SW480 (cell line): ENCODE data around the gene ROPN1.
"Not testable (repeated sequence)": the region's sequence is repeated elsewhere in the genome, so short reads cannot be mapped to it uniquely, and the experiment has no call there.

Experiments used
- DNase-seq: peaks from one replicate; pipeline ENCODE4 v3.0.0-alpha.2; 2016; ENCODE audit warnings: low spot score

Gene ROPN1

DNA sequence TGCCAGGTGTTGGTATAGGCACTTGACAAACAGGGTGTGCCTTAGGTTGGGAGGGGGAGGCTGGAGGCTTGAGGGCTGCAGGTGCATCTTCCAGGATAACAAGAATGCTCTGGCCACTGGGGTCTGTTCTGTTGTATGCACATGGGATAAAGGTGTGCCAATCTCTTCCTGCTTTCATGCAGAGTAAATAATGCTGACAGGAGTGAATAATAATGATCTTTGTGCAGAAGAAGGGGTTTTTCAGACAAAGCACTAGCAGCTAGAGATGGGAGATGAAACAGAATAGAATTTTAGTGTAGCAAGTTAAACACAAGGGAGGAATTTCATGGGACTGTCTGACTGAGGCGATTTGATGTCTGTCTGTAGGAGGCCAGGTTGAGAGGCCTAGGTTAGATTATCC, 1.9 kb upstream of the ROPN1 start:
- DNase-seq, result no peak

DNA sequence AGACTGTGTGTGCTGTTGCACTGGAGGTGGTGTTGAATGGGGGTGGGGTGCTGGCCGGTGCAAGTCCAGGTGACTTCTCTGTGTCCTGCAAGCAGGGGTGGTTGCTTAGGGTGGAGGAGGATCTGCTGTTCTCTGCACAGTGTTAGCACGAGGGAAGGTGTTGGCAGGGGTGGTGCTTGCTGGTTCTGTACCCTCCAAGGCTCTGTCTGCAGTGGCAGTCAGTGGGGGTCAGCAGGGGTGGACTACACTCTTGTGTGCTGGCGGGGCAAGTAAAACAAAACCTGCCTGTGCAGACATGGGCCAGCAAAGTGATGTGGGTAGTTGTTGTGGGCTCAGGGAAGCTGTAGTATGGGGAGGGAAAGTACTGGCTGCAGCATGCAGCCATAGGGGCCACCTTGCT, 5.5 kb downstream of the ROPN1 start:
- DNase-seq, result no peak

DNA sequence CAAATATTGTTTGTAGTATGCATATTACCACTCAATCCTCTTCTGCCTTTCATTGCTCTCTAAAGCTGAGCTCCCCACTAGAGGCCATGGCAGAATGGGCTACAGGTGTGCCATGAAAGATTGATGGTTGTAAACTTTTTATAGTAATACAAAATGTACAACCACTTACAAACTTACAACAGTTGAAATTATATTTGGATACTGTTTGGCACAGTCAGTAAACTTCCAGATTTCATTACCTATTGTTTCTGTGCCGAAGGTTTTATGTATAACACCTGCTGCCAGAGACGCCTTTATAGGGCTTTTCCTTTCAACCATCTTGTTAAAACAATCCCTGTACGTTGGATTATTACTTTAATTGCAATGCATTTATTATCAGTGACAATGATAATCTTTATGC, 7.0 kb downstream of the ROPN1 start:
- no peak for DNase-seq

DNA sequence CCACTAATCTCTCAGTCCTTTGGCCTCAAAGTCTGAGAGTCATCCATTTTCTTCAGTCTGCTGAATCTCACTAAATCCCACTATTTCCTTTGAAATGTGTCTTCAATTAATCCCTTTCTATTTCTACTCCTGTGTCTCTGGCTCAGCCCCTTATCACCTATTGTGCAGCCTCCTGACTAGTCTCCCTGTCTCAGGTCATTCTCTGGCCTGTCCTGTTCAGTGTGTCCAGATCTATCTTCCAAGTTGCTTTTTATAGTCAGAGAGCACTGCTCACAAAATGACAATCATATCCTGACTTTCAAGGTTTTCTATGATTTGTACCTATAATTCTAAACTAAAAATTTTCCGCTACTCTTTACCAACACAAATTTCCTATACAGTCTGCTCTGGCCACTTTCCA, 7.6 kb downstream of the ROPN1 start:
- no peak for DNase-seq

DNA sequence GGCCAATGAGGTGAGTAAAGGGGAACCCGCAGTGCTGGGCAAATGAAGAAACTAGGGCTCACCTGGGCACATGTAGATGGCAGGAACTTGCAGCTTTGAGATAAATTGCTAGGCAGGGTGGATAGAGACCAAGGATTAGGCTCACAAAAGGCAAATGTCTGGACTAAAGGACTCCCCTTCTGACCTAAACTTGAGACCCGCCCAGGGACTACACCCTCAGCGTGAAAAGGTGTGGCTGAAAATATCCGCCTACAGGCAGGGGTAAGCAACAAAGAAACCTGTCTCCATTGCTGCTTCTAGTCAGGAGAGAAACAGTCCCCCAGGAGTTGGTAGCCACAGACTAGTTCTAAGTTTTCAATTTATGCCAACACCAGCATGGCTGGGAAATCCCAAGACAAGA, 10.6 kb downstream of the ROPN1 start:
- DNase-seq, result peak; percentile 10

DNA sequence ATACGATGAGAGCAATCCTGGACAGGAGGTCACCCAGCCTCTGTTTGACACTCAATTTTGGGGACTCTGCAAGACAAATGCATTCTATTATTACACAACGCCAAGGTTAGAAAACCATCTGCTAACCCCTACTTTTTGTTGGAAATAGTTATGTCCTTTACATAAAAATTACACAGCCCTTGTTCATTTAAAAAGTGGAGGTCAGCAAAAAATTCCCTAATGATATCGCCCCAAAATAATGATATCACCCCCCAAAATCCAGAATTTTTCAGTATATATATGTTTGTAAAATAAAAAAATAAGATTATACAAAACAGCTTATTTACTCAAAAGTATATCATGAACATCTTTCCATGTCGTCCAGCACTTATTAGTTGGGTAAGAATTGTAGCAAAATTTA, 11.4 kb downstream of the ROPN1 start:
- DNase-seq, result no peak

DNA sequence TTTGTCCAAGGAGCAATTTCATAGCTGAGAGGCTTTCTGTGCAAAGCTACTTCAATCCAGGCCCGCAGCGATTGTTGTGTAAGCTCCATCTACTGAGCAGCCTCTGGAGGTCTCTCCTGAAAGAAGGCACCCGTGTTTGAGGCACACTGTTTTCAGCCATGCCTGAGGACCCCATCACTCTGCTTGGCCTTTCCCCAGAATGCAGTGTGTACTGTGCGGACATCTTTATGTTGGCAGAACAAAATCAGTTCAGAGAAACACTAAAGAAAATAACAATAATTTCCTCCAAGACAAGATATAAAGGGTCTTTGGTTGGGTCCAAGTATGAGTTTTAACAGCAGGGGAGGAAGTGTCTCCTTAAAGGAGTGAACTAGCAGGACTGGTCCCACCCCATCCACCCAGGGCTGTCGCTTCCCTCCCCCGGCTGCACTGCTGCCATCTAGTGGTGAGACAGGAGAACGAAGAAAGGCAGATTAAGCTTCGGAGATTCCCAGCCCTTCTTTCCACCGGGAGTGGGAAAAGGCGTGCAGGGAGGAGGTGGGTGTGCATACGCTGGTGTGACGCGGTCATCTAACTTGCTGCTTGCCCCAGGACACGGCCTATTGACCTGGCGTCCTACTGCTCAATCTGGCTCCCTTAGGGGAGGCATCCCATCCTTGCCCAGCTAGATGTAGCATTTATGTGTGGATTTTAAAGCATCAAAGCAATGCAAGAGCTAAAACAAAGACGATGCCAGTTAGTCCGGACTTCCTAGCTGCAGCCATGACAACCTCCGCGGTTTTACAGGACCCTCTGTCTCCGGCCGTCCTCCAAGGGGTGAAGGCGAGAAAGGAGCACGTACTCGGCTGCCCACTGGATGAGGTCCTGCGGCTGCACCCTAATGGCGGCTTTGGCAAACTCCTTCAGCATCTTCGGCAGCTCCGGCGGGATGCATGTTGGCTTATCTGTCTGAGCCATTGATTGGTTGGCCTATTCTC, 12.1 kb downstream of the ROPN1 start:
- DNase-seq, result peak; percentile 26

DNA sequence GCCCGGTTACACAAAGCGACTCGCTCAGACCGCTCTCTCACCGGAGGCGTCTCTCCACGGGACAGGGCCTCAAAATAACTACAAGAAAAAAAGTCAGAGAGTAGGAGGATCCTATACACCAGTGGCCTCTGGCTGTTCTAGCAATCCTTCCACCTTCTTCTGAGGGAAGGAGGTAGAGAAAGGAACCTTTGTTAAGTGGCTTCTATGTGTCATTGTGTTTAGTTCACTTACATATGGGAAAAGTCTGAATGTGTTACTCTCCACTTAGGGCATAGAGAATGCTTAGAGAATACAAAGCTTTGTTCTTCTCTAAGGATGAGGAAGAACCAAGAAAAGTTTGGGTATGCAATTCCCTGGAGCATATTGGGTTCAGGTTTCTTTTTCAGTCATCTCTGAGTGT, 15.0 kb downstream of the ROPN1 start:
- DNase-seq, result not testable (repeated sequence)

DNA sequence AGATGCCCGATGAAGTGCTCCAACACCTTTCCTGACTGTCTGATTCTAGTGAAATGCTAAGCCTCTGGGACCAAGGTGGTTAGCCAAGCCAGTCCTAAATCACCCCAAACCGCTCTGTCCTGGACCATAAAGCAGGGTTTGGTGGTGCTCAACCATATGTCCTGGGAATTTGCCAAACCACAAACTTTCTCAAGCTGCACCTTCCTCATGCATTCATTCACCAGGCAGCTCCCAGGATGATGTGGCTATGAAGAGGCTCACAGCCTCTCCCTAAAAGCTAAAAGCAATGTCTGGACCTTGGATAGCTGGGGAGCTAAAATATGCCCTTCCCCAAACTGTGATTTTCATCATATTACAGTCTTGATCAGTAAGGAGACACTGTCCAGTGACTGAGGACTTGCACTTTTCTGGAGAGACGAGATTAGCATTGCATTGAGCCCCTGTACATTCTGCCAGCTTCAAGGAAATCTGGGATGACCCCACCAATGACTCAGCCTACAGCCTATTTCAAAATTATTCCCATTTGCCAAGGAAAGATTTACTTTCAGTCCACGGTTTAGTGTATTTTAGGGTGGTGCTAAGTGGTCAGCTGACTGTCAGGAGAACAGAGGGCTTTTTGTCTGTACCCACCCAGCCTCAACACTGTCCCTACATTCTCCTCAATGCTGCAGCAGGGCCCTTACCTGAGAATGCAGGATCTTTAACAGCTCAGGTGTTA, 15.6 kb downstream of the ROPN1 start:
- DNase-seq, result peak; percentile 8

DNA sequence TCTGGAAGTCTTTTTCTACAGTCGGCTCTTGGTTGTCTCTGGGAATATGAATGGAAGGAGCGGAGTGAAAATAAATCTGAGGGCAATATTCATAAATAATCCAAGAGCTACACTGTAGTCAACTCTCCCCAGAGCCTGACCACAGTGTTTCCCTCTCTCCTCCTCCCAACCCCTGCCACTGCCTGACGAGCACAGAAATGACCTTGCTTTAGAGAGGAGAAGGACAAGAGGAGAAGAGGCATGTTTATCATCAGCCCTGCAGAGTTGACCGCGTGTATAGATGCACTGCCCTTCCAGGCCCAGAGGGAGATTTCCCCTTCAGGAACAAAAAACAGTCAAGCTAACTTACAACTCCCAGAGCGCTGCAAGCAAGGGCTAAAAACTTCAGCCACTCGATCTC, 16.9 kb downstream of the ROPN1 start:
- not testable (repeated sequence) for DNase-seq

DNA sequence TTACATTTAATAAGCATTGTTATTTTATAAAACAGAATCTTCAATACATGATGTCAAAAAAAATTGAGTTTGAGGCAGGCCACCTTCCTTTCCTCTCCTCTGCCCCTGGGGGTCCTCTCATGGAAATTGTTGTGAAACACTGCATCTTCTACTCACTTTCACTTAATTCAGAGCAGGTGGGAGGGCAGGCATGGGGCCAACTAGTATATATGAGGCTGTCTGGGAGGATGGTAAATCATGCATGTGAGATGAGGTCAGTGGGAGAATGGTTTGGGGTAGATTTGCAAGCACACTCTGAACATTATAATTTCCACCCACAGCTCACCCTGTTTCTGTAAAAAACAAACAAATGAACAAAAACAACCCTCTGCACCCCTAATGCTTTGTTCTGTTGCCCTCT, 20.5 kb downstream of the ROPN1 start:
- DNase-seq, result no peak

DNA sequence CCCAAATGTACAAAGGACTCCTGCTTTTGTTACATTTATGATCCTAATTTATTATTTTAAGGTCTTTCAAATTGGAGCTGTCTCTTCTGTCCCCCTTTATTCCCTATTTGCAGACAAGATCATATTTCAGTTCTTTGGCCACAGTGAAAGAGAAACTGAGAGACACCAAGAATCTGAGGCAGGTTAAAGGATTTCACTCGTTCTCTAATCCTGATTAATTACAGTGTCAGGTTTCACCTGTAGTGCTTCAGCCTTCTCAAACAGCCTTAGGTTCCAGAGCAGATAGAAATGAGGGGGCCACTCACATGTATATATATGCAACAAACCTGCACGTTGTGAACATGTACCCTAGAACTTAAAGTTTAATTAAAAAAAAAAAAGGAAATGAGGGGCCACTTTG, 24.7 kb downstream of the ROPN1 start:
- DNase-seq, result not testable (repeated sequence)

DNA sequence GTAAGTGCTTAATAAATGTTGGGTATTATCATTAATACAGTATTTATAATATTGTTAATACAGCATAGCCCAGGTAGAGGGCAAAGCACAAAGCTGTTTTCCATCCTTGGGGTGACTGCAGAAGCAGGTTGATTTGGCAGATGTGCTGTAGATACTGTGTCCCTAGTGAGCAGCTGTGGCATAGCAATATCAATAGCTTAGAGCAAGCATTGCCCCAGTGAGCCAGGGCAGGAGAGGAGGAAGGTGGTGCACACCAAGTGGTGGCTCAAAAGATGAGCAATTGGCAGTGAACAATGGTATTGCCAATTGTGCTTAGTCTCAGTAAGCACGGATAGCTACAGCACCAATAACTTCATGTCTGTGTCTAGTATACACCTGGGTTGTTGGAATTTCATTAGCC, 25.1 kb downstream of the ROPN1 start:
- not testable (repeated sequence) for DNase-seq

DNA sequence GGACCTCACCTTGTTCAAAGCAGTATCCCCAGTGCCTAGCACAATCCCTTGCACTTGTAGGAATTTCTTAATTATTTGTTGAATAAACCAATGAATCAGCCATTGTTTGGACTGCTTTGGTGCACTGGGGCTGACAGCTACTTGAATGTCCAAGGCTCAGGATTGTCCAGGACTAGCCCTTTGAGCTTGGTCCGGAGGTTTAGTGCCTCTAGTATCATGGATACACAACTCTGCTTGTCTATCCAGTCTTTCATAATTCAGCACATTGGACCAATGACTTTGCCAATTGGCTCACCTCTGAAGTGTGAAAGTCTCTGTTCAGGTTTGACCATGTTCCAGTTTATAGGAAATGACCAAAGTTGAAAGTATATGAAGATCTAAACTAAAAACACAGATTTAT, 27.1 kb downstream of the ROPN1 start:
- not testable (repeated sequence) for DNase-seq

DNA sequence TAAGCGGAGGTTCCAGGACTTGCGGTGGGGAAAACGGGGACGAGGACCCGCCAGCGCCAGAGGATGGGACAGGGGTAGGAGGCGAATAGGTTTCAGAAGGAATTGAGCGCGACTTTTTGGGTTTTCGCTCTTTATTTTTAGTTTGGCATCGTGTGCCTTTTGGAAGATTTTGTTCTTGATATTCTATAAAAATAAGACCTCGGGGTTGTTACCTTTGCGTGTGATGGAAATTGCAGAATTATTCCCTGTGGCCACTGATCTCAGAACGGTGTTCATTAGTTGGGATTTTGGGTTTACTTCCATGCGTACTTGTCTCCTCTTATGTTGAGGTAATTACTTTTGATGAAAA, 30.4 kb downstream of the ROPN1 start:
- no peak for DNase-seq

DNA sequence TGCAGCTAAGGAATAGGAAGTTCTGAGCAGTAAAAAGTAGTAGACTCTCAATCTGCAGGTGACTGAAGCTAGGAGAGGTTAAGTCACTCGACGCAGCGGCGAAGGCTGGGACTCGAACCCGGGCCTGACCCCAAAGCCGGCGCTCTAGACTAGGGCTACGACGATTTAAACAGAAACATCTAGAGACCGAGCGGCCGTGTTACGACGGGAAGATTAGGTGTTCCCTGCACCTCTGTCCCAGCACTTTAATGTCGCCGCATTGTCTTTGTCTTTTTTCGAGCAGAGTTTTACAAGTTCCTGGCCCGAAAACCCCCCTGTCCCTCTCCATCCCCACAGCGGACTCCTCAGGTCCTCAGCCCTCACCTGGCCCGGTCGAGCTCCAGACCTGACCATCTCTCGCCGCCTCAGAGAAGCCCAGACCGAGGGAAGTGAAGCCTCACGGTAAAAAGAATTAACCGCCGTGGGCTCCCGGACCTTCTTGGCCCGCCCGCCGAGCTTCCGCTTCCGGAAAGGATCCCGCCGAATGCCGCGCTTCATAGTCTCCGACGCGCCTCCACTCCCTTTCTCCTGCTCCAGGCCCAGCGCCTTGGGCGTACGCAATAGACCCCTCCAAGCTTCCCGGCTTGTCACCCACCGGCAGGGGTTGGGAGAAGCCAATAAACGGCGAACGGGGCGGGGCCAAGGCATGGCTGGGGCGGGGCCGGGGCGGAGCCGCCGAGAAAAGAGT, 31.0 kb downstream of the ROPN1 start, which contains the start of gene CCDC14:
TSS of gene CCDC14 (minus strand) at position 449 of the 727 bp plus-strand sequence. CDS start at position 393, 56 bp downstream.
- DNase-seq, result peak; percentile 95

DNA sequence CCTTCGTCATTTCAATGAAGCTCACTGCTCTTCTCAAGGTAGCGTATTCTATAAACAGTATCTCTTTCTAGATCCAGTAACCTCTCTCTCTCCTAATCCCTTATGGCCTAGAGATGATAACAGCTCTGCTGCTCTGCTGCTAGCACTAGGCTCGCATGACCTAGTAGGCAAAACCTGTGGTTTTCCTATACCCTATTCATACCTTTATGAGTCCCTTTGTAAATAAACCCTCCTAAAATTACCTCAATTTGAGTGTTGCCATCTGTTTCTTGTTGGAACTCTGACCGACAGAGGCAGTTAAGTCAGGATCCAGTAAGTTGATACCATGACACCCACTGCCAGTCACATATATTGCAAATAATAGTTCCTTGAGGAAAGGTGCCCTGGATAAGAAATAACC, 38.2 kb downstream of the ROPN1 start:
- no peak for DNase-seq

DNA sequence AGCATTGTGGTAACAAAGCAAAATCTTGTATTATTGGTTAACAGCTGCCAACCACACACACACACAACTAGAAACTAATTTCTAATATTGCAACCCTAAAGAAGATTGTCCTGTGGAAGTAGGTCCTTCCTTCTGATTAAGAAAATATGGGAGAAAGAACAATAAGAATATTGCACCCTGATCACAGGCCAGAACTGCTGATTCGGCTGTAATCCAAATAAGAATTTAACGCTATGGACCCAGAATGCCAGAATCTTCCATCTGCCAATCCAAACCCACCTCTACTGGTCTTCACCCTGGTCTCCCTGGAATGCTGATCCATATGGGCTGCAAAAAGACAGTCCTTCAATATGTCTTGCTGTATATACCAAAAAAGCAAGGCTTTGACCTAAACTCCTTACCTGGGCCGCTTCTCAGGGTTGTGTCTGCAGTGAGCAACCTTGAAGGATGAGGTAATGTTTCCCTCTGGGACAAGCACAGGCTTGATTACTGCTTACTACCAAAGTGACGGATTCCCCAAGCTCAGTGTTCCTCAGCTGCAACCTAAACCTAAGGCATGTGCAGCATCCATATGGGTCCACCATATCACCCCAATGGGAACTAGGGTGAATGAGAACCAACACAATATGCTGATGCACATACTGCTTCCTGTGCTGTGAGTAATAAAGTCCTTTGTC, 38.9 kb downstream of the ROPN1 start:
- no peak for DNase-seq

DNA sequence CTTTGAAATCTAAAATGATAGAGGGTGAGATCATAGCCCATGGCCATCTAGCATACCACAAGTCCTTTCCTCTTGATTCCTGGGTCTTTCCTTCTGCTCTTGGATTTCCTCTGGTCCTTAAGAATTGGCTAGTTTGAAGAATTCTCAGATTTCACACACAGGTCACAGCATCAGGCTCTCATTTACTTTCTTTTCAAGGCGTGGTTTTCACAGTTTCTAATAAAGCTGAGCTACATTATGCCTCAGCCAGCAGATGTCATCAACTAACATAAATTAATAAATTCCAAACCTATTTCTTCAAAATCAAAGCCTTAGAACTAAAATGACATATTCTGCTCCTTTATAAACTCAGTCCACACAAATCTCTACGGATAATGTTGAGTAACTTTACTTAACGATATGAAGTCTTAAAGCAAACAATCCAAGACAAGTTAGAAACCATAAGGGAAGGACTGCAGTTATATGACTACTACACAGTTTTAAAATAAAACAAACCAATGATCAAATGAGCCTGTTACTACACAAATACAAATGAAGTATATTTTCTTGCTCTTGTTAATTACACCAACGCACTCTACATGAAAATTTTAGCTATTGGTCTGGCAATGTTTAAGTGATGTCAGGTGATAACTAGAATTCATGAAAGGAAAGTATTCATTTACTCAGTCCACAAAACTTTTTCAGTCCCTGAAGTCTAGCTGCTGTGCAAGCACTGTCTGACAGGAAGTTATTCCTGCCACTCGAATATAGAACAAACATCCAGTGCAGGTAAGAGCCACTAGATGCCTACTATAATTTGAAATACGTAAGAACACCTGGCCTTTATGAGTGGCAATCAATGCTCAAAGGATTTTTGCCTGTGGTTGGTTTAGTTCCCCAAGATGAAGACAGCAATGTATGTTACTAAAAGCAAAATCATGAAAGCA, 40.1 kb downstream of the ROPN1 start:
- DNase-seq, result no peak

DNA sequence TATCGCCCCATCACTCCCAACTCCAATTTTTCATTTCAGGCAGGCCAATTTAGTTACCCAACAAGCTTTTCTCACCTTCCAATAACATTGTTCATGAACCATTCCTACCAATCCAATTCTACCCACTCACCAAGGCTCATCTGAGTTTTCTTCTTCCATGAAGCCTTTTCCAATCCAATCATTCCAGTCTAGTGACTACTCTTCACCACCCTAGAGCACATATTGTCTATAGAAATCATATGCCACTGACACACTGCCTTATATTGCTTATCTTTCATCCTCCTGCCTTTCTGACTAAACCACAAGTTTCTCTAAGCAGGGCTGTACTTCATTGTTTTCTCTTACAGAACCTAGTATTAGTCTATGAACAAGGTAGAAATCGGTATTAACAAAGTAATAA, 42.3 kb downstream of the ROPN1 start:
- no peak for DNase-seq

DNA sequence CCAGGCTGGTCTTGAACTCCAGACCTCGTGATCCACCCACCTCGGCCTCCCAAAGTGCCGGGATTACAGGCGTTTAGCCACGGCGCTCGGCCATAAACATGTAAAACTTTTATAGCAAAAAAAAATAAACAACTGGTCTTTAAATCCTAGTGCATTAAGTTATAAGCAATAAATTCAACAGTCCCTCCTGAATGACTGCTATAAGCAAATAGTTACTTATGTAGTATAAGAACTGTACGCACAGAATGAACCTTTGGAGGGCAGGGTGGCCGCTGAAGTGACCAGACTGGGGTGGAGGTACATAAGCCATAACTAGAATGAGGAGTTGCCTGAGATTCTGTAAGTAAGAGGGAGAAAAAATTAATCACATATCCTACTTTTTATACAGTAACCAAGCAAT, 43.5 kb downstream of the ROPN1 start:
- DNase-seq, result no peak
